T follicular helper cell (primary cell): ENCODE measurements around the gene LILRA6.

ENCODE experiments used
- DNase-seq: peaks from one replicate; pipeline ENCODE4 v3.0.0-alpha.2; 2020; ENCODE audit warnings: low read depth

Gene LILRA6

DNA sequence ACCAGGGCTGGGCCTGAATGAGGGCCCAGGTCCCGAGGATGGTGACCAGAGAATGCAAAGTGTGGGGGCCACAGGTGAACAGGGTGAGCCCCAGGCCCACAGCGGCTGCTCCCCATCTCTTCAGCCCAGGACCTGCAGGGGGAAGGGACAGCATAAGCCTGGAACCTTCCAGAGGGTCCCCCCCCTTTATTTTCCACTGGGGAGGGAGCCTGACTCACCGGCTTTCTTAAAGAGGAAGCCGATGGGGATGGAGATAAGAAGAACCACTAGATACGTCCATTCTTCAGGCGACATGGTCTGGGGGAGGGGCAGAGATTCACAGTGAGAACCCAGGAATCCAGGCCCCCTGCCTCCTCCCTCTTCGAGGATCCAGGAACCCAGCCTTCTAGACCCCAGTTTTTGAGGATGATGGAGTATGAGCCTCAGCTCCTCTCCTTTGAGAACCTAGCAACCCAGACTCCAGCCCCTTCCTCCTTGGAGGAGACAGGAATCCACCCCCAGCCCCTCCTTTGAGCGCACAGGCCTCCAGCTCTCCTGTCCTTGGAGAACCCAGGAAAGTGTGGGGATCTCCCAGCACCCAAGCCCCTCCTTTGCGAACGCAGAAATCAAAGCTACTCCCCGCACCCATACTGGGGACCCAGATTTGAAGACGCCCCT, 54.2 kb downstream of the LILRA6 start:
- peak; percentile 44 for DNase-seq

- no peak for DNase-seq
Measured at GRCh38 chr19:54186934-54187381, 55.6 kb downstream of the LILRA6 start.
